GM19099 (cell line): ENCODE measurements around the gene TPM1.

ENCODE experiments used
- POLR2A ChIP-seq: IDR thresholded peaks from 3 replicates; pipeline ENCODE4 v1.6.1; 2011; ENCODE audit warnings: low read depth; ENCODE audit not compliant: insufficient read length; ENCODE audit errors: extremely low read depth

Gene TPM1

DNA sequence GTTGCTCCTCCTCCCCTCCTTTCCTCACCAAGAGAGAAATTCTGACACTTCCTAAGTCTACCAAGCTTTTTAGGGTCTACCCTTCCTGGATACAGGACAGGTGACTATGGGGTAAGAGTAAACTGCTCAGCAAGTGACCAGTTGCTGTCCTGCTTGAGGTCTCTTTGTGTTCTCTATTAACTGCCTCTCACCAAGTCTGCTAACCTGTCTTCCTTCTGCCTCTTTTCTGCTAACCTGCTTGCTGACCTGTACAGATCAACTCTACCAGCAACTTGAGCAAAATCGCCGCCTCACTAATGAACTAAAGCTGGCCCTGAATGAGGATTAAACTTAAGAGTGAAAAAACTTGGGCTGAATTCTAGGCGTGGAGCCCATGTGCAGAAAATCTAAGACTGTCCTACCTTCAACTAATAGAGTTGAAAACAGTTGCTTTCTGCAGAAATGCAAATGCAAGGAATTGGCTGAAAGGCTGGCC, 27.1 kb downstream of the TPM1 start:
- no peak for TF ChIP-seq POLR2A

DNA sequence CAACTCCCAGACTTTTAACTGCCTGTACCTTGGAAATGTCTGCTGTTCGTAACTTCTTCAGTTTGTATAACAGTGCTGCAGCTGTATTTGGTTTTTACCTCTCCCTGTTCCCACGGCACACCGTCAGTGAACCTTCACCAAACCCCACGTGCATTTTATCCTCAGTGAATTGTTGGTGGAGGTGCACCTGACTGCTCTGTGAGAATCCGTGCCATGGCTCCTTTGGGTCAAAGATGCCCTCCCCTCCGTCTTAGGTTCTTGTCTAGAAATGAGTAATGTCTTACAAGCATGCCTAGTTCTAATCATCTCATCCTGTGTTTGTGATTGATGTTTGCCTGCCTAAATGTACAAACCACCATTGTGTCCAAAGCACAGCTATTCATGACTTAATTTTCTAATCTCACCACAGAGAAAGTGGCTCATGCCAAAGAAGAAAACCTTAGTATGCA, 28.2 kb downstream of the TPM1 start:
- TF ChIP-seq POLR2A = no peak

DNA sequence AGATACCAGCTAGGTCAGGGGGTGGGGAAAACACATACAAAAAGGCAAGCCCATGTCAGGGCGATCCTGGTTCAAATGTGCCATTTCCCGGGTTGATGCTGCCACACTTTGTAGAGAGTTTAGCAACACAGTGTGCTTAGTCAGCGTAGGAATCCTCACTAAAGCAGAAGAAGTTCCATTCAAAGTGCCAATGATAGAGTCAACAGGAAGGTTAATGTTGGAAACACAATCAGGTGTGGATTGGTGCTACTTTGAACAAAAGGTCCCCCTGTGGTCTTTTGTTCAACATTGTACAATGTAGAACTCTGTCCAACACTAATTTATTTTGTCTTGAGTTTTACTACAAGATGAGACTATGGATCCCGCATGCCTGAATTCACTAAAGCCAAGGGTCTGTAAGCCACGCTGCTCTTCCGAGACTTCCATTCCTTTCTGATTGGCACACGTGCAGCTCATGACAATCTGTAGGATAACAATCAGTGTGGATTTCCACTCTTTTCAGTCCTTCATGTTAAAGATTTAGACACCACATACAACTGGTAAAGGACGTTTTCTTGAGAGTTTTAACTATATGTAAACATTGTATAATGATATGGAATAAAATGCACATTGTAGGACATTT, 28.9 kb downstream of the TPM1 start:
- no peak for TF ChIP-seq POLR2A

DNA sequence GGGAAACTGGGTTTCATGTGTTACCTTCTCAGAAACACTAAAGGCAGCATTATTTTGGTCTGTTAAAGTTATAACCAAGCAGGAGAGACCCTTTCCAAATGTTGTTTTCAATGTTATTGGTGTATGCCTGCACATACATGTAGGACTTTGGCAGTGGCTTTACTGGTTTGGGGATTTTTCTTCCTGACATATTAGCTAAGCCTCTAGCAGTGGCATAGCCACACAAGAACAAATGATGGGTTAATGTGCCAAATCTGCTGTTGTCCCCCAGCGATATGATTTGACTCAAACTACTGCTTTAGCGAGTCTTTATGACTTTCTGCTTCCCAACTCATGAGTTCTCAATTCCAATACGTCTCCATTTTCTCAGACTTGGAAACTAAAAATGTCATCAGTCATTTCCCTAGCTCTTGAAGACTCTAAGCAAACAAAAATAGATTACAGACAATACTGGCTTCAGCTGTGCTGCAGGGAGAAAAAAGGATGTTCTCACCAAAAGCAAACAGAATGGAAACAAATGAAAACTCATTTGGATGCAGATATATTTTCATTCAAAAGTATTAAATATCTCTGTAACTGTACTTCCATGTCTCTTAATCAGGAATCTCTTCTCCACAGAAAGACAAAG, 29.6 kb downstream of the TPM1 start:
- TF ChIP-seq POLR2A = no peak

DNA sequence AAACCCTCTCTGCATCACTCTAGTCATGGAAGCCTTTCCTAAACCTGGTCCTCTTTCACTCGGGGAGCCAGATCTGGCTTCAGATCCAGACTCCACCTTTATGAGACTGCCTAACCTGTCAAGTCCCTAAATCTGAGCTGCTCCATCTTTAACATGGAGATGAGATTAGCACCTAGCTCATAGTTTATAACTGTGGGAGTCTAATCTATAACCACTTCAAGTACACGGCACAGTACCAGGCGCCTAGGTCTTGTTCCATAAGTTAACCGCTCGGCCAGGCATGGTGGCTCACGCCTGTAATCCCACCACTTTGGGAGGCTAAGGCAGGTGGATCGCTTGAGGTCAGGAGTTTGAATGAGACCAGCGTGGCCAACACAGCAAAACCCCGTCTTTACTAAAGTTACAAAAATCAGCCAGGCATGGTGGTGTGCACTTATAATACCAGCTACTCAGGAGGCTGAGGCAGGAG, 30.3 kb downstream of the TPM1 start:
- TF ChIP-seq POLR2A = no peak

DNA sequence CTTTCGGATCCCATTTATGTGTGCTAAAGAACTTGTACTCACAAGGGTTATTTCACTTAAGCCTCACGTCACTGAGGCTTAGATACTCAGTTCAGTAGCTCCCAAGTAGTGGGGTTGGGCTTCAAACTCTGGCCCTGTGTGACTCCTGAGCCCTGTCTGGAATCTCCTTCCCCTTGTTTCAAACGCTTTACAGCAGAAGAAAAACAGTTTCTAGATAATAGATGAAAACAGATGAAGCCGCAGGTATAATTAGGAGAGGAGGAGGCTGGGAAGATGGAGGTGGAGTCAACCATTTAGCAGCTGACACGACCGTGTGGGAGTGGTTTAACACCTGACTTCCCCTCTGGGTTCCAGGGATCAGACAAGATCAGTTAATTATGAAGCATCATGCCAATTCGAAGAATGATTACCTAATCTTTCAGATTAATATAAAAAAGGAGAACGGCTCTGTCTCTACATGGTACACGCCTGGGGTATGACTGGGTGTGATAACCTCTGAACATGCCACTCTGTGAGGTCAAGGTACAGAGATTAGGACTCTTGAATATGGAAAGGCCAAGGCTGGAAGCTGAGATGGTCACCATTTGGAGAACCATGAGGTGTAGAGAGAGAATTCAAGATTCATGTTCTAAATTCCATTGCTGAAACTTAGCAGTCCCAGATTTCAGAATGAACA, 31.1 kb downstream of the TPM1 start:
- TF ChIP-seq POLR2A = no peak

DNA sequence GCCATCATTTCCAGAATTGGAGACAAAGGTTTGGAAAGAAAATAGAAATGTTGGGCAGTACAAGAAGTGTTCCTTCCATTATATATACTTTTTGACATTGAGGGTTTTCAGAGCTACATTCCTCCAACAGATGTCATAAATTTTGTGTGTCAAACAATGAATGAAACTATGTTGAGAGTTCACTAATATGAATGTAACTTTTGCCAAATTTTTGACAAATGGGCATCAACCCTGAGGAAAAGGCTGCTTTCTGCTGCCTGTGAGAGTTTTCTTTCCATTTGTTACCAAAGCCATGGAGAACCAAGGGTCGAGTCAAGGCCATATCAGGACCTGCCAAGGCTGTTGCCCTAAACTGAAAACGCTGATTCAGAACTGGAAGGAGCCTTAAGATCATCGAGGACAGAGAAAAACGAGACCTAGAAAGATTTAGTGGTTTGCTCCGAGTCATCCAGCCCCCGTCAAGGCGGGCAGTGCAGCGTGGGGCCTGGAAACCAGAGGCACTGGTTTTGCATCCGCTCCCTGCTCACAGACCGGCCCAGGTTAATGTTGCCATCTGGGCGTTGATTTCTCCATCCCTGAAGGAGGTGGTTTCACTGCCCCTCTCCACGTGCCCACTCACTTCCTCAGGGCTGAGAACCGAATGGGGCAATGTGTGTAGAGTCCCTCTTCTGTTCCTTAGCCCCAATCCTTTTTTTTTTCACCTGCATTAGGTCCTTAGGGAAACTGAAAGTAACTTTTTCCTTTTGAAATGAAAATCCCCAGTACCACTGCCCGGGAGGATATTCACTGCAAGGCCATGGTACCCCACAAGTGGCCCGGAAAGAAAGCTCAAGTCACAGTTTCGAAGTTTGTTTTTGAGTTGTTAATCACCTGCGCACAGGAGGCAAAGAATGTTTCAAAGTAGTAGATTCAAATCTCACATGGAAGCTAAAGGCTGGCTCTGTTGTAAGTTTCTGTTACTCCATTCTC, 32.8 kb downstream of the TPM1 start:
- no peak for TF ChIP-seq POLR2A

DNA sequence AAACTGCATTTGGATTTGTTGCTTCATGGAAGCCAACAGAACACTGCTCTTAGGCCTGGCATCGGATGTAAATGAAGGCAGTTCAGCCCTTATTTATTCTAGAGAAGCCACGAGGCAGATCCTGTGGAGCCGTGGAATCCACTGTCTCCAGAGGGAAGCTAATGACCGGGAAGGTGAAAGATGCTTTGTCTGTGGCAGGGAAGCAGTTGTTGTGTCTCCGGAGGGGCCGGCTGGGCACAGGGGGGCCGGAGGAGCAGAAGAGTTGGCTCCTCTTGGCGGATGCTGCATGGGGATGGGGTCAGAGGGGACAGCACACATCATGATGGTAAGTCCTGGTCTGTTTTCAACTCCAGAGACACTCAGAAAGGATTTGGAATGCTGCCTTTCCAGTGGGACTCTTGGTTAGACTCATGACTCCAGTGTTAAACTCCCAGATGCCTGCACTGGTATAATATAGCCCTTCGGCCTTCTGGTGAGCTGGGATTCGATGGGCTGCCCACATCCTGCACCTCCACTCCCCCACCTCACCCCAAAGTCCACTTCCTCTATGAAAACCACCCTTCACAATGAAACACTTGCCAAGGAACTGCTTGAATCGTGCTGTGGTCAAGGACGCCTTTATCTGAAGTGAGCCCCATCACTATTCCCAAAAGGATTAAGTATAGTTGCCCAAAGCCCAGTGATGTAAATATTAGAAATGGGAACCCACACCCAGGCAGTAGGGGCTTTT, 33.6 kb downstream of the TPM1 start:
- no peak for TF ChIP-seq POLR2A

DNA sequence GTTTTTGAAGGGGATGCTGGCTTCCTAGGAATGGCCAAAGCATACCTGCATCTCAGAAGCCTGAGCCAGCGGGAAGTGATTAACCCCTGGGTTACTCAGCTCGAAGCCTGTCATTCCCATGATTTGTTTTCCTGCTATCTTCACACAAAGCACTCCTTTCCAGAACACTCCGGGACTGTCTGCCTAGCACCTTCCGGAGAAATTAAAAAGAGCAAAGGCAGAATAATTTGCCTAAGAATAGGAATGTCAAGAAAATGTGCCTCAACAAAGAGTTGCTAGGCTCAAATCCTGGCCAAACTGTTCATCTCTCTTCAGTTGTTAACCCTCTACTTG, 34.1 kb downstream of the TPM1 start:
- TF ChIP-seq POLR2A = no peak

DNA sequence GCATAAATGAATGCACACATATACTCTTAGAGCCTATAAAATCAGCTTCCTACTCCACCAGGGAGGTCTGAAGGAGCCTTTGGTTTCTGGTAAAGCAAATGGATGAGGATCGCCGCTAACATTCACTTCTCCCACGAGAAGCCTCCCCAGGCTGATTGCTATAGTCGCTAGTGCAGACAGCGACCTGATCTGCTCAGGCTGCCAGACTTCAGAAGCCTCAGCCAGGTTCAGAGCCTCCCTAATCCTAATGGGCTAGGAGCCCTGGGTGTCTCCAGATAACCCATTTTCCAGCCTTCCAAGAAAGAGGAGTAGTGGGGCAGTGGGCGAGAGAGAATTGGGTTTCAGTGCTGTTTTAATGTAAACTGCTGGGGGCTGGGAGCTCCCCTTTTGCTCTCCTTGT, 35.4 kb downstream of the TPM1 start:
- no peak for TF ChIP-seq POLR2A

DNA sequence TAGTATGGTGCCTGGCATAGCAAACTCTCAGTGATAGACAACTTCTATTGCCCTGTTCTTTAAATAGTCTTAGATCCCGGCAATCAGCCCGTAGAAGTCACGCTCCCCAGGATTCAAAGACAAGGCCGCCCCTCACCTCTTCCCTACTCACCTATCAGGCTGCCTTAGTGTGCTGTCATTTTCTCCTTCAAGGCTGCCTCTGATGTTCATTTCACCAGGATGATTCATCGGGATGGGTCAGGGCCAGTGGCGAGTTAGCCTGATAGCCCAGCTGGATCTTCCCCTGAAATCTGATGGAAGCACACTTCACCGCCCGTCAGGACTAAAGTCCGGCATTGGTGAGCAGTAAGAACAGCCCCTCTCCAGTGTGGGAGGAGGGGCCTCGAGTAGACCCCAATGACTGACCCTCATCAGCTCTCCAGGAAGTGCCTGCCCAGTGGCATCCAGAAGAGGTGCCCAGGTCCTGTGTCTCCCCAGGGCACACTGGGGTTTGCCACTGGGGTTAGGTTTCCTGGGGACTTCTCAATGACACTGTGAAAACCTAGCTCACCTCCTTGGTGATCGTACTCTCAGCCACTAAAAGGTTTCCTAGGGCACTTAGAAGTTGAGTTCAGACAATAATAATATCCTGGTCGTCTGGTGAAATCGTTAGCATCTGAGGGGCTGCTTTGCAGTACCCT, 37.5 kb downstream of the TPM1 start:
- no peak for TF ChIP-seq POLR2A

DNA sequence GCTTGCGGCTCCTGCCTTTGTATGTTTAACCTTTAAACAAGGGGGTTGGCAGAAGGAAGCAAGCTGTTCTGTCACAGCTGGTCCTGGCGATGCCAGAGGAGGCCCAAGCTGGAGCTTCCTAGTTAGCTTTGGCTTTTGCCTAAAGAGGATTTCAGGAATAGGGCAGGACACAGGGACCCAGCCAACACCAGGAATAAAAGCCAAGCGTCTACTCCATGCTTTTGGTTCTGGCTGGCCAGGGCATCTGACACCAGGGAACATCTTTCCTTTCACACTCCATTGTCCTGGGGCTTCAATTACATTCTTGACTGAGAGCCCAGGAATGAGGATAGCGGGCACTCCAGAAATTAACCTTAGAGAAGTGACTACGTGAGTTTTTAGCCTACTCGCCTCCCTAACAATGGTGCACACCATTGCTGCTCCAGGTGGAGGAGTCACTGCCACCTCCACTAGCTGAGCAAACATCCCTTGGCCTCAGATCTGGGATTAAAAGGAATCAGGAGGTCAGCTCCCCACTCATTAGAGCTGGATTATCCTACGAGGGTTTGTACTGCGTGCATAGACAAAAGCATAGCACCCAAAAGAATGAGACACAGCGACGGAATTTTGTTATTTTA, 38.2 kb downstream of the TPM1 start:
- TF ChIP-seq POLR2A = no peak

DNA sequence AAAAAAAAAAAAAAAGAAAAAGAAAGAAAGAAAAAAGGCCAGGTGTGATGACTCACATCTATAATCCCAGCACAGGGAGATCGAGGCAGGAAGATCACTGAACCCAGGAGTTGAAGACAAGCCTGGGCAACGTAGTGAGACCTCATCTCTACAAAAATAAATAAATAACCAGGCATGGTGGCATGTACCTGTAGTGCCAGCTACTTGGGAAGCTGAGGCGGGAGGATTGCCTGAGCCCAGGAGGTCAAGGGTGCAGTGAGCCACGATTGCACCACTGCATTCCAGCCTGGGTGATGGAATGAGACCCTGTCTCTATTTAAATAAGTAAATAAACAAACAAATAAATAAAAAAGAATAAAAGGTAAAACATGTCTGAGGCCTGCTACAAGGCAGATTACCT, 39.8 kb downstream of the TPM1 start:
- no peak for TF ChIP-seq POLR2A
